Ishikawa (cell line): ENCODE data around the gene USP2.

Source experiments
- CEBPB ChIP-seq: IDR thresholded peaks from 2 replicates; pipeline ENCODE4 v1.6.1; 2012
- CREB1 ChIP-seq: IDR thresholded peaks from 2 replicates; pipeline ENCODE4 v1.6.1; 2012; ENCODE audit warnings: low read depth
- EP300 ChIP-seq: IDR thresholded peaks from 2 replicates; pipeline ENCODE4 v1.6.1; 2012; ENCODE audit warnings: borderline replicate concordance
- FOXM1 ChIP-seq: IDR thresholded peaks from 2 replicates; pipeline ENCODE4 v1.6.1; 2012; ENCODE audit warnings: low read depth, borderline replicate concordance
- NFIC ChIP-seq: IDR thresholded peaks from 2 replicates; pipeline ENCODE4 v1.6.1; 2012
- RAD21 ChIP-seq: IDR thresholded peaks from 2 replicates; pipeline ENCODE4 v1.6.1; 2012; ENCODE audit warnings: low read depth
- TAF1 ChIP-seq: IDR thresholded peaks from 2 replicates; pipeline ENCODE4 v1.6.1; 2012; ENCODE audit warnings: low read depth, mild to moderate bottlenecking
- TCF12 ChIP-seq: IDR thresholded peaks from 2 replicates; pipeline ENCODE4 v1.6.1; 2012; ENCODE audit warnings: low read depth
- ZBTB7A ChIP-seq: IDR thresholded peaks from 2 replicates; pipeline ENCODE4 v1.6.1; 2012; ENCODE audit warnings: low read depth
- TF ChIP-seq, protein P1 (sequence below): IDR thresholded peaks from 2 replicates; pipeline ENCODE4 v1.6.1; 2012

DNA sequence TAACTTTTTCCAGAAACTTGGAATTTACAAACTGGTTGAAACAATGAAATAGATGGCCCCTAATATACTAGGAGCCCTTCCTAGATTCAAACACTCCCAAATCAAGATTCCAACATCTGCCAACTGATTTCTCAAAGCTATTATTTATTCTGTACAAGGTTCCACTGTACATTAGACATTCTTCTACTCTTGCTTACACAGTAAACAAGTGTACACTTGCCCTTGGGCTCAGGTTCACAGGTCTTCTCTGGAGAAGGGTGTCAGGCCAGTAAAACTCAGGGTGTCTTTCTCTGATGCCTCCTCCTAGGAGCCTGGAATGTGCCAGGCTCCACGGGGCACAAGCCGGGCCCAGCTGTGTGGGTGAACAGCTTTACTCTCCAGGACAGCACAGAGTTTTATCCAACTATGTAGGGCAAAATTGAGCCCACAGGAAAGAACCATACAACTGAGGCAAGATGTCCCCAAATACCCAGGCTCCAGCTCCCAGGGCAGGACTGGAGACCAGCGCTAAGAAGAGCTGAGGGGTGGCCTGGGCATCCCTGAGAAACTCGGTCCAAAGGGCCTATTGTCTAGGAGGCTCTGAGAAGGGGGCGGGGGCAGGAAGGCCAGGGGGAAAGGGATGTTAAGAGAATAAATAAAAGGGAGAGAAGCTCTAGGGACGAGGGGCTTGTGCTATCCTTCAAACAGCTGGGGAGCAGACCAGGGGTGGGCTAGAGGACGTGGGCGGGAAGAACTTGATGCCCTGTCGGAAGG lies 26.2 kb downstream of the USP2 start:
- TF ChIP-seq TCF12 (no peak), ZBTB7A (no peak), CREB1 (no peak), RAD21 (no peak), NFIC (no peak), TAF1 (no peak), EP300 (no peak), FOXM1 (no peak), CEBPB (no peak)
- TF ChIP-seq, protein P1, sequence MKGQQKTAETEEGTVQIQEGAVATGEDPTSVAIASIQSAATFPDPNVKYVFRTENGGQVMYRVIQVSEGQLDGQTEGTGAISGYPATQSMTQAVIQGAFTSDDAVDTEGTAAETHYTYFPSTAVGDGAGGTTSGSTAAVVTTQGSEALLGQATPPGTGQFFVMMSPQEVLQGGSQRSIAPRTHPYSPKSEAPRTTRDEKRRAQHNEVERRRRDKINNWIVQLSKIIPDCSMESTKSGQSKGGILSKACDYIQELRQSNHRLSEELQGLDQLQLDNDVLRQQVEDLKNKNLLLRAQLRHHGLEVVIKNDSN, result no peak
